Stimulated activated CD4-positive, alpha-beta T cell treated with anti-CD3 and anti-CD28 coated beads, Interleukin-4, amount 100 ng/mL, for 1 hour (primary cell): ENCODE results near the gene SORBS2.

Source experiments
- DNase-seq: peaks from one replicate; pipeline ENCODE4 v3.0.0-alpha.2; 2020

Gene SORBS2

GRCh38 chr4:185666156-185666555 is 145.8 kb downstream of the SORBS2 start:
- no peak for DNase-seq

GRCh38 chr4:185665655-185666054 is 146.3 kb downstream of the SORBS2 start:
- DNase-seq = no peak

- no peak for DNase-seq
Measured at GRCh38 chr4:185664481-185664880, 147.5 kb downstream of the SORBS2 start.

GRCh38 chr4:185662030-185662778 is 149.8 kb downstream of the SORBS2 start:
- no peak for DNase-seq

GRCh38 chr4:185660340-185660739 is 151.7 kb downstream of the SORBS2 start:
- no peak for DNase-seq

- no peak for DNase-seq
Measured at GRCh38 chr4:185657699-185658098, 154.3 kb downstream of the SORBS2 start.

GRCh38 chr4:185657183-185657582 is 154.8 kb downstream of the SORBS2 start:
- DNase-seq = no peak

GRCh38 chr4:185656467-185656931 is 155.5 kb downstream of the SORBS2 start:
- DNase-seq = no peak

- no peak for DNase-seq
Measured at GRCh38 chr4:185654965-185655554, 156.9 kb downstream of the SORBS2 start.

- no peak for DNase-seq
Measured at GRCh38 chr4:185654311-185654710, 157.7 kb downstream of the SORBS2 start.

GRCh38 chr4:185651851-185652250 is 160.1 kb downstream of the SORBS2 start:
- no peak for DNase-seq

GRCh38 chr4:185651137-185651677 is 160.8 kb downstream of the SORBS2 start:
- no peak for DNase-seq

GRCh38 chr4:185648631-185649030 is 163.4 kb downstream of the SORBS2 start:
- no peak for DNase-seq

- DNase-seq = no peak
Measured at GRCh38 chr4:185645403-185645802, 166.6 kb downstream of the SORBS2 start.

- DNase-seq = no peak
Measured at GRCh38 chr4:185644408-185644807, 167.6 kb downstream of the SORBS2 start.

GRCh38 chr4:185642907-185643306 is 169.1 kb downstream of the SORBS2 start:
- no peak for DNase-seq

- no peak for DNase-seq
Measured at GRCh38 chr4:185640811-185641675, 171.0 kb downstream of the SORBS2 start.

- DNase-seq = no peak
Measured at GRCh38 chr4:185638548-185639301, 173.3 kb downstream of the SORBS2 start.

- no peak for DNase-seq
Measured at GRCh38 chr4:185638093-185638492, 173.9 kb downstream of the SORBS2 start.

- DNase-seq = no peak
Measured at GRCh38 chr4:185637163-185637875, 174.7 kb downstream of the SORBS2 start.

GRCh38 chr4:185634066-185634652 is 177.8 kb downstream of the SORBS2 start:
- DNase-seq = no peak
